Stimulated activated CD4-positive, alpha-beta T cell treated with anti-CD3 and anti-CD28 coated beads, Interleukin-4, amount 100 ng/mL, for 24 hours (primary cell): ENCODE results near the gene IAH1.

Experiments used
- DNase-seq: peaks from one replicate; pipeline ENCODE4 v3.0.0-alpha.2; 2020

Gene IAH1

GRCh38 chr2:9535177-9535576 is 60.8 kb downstream of the IAH1 start:
- no peak for DNase-seq

GRCh38 chr2:9536504-9536903 is 62.2 kb downstream of the IAH1 start:
- DNase-seq = no peak

GRCh38 chr2:9538000-9538507 is 63.7 kb downstream of the IAH1 start:
- DNase-seq = no peak
